Coronary artery (tissue), 2 donors: ENCODE results near the gene MOB2.

Source experiments
- DNase-seq: peaks from one replicate; pipeline ENCODE4 v3.0.0-alpha.2; 2017; ENCODE audit warnings: low spot score
- H3K27ac ChIP-seq, 2 donors: fragments of 200-600 bp; sonication (generic); one replicate each; pipeline ENCODE4 v1.5.1; 2016 to 2019
- H3K4me3 ChIP-seq: fragments of 200-600 bp; sonication (generic); 2 replicates; pipeline ENCODE4 v1.5.1; 2016; ENCODE audit warnings: mild to moderate bottlenecking, moderate library complexity
- TF ChIP-seq, protein P1 (sequence below): fragments of 200-600 bp; sonication (generic); IDR thresholded peaks from one replicate; pipeline ENCODE4 v1.5.1; 2019; ENCODE audit warnings: antibody characterized with exemption

Gene MOB2

DNA sequence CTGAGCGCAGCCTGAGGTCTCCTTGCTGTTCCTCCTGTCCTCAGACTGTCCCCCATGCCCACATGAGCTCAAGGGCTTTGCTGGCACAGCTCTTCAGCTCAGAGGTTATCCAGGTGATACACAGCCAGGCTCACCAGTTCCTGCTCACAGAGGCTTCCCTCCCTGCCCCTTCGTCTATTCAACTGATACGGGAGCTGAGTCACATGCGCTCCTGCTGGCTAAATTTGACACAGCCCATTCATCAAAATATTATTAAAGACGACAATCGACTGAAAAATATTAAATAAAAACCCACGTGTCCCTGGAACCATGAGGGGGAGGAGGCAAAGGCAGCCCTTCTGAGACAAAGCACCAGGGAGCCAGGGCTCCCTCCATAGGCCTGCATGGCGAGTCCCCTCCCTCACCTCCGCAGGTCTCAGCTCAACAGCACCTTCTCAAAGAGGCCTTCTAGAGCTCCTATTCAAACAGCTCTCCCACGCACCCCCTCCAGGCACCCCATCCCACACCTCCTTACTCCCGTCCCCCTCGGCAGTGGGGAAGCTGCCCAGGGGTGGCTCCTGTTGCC lies 45.0 kb upstream of the MOB2 start:
- TF ChIP-seq, protein P1, sequence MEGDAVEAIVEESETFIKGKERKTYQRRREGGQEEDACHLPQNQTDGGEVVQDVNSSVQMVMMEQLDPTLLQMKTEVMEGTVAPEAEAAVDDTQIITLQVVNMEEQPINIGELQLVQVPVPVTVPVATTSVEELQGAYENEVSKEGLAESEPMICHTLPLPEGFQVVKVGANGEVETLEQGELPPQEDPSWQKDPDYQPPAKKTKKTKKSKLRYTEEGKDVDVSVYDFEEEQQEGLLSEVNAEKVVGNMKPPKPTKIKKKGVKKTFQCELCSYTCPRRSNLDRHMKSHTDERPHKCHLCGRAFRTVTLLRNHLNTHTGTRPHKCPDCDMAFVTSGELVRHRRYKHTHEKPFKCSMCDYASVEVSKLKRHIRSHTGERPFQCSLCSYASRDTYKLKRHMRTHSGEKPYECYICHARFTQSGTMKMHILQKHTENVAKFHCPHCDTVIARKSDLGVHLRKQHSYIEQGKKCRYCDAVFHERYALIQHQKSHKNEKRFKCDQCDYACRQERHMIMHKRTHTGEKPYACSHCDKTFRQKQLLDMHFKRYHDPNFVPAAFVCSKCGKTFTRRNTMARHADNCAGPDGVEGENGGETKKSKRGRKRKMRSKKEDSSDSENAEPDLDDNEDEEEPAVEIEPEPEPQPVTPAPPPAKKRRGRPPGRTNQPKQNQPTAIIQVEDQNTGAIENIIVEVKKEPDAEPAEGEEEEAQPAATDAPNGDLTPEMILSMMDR, result no peak
- peak overlapping the region; percentile 68 to 76 for H3K27ac ChIP-seq
- DNase-seq, result no peak
- peak overlapping the region; percentile 10 for H3K4me3 ChIP-seq

DNA sequence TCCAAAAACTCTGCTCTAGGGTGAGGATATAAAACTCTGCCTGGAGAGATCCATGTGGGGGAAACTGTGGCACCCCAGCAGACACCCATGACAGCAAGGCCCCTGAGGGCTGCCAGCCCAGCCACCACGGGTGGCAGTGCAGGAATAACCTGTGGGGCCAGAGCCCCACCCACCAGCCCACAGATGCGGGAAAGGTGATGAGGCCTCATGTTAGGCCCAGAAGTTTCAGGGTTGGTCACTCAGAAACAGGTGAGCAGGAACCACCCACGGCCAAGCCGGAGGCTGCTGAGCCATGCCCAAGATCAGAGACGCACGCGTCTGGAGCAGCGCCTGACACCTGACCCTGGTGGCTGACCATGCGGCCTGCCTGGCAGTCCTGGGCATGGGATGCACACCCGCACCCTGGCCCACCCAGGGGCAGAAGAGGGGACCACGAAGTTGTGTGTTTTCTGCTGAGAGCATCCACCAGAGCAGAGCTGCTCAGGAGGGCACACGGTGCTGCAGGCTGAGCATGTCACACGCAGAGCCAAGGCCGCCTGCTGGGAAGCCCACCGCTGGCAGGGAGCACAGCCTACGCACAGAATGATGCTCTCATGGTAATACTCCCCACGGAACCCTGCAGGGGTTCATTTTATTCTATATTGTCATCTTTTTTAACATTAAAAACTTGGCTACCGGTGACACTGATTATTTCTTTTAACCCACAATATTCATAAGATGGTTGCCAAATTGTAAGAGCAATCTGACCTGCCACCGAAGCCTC lies 44.3 kb upstream of the MOB2 start:
- Histone ChIP-seq H3K4me3 (no peak overlapping the region), H3K27ac (peak overlapping the region; percentile 68 to 76)
- TF ChIP-seq, protein P1, result no peak
- no peak for DNase-seq

DNA sequence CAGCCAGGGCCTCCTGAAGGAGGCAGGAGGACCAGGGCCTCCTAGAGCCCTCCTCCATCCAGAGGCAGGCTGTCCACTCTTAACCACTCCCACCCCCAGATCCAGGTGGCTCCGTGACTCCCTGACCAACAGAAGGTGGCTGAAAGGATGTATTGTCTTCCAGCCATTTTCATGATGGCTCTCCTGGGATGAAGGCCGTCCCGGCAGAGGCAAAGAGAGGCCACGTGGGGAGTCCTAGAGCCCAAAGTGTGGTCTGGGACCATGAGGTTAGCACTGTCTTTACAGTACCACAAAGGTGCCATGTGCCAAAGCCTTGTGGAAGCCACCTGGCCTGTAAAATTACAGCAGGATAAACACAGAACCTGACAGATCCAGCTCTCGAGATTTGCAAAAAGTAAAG lies 43.2 kb upstream of the MOB2 start:
- DNase-seq, result no peak
- no peak overlapping the region for H3K4me3 ChIP-seq
- TF ChIP-seq, protein P1, result no peak
- H3K27ac ChIP-seq, result no peak overlapping the region

DNA sequence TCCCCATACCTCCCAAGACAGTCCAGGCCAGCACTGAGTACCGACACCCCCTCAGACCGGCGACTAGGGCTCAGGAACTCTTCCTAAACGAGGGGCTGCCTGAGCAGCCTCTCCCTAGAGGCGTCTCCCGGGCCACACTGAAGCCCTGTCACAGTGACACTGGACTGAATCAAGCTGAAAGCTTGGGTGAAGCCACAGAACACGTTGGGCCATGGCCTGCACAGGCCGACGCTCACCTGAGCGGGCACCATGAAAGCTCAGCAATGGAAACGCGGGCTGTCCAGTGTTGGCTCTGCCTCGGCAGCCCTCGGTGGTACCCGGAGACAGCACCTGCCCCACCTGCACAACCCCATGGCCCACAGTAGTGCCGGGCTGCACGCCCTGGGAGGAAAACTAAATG lies 42.7 kb upstream of the MOB2 start:
- Histone ChIP-seq H3K4me3 (no peak overlapping the region), H3K27ac (no peak overlapping the region)
- TF ChIP-seq, protein P1, result no peak
- DNase-seq, result no peak

DNA sequence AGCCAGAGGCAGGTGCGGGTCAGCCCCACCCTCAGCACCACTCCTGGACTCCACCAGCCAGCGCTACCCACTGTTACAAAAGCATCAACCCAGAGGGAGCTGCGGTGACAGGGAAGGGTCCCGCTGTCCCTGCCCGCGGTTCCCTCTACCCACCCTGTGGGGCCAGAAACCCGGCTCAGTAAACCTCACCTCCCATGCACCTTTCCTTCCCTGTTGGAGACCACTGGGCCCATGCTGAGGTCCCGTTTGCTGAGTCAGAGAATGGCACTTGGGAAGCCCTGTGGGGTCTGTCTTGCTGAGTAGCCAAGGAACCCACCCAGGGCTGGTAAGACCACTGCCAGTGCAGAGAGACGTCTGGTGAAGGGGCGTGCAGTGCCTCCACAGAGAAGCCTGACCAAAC lies 42.1 kb upstream of the MOB2 start:
- no peak for DNase-seq
- Histone ChIP-seq H3K4me3 (no peak overlapping the region), H3K27ac (no peak overlapping the region)
- TF ChIP-seq, protein P1, result no peak

DNA sequence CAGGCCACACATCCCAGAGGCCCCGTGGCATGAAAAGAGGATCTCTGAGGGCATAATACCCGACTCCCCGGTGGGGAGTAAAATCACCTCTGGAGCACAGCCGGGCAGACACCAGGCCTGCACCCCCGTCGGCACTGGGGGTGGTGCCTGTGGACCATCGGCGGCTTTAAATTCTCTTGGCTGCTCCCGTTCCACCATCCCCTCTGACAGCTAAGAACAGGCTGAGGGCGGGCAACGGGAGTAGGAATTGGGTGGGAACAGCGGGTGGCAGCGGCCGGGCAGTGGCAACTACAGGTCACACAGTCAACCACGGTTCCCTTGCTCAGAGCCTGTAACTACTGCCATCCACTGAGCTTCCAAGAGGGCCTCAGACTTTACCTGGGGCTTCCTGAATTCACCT lies 40.2 kb upstream of the MOB2 start:
- Histone ChIP-seq H3K4me3 (no peak overlapping the region), H3K27ac (no peak overlapping the region)
- TF ChIP-seq, protein P1, result no peak
- DNase-seq, result no peak

DNA sequence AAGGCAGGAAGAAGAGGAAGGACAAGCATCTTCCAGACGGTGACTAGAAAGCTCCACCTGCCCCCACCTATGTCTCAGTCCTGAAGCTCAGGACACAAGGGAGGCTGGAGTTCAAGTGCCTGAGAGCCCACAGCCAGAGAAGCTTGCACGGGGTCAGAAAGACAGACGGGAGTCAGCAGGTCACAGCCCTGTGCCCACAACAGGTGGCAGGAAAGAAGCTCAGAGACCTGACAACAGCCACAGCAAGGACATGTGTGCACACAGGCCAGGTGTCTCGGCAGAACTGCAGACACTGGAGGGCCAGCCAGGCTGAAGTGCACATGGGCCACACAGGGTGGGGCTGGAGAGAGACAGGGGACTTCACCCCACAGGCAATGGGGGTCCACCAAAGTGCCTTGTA lies 37.2 kb upstream of the MOB2 start:
- Histone ChIP-seq H3K27ac (no peak overlapping the region), H3K4me3 (no peak overlapping the region)
- TF ChIP-seq, protein P1, result no peak
- DNase-seq, result no peak
